Stimulated activated CD8-positive, alpha-beta memory T cell treated with anti-CD3 and anti-CD28 coated beads, Interleukin-2, amount 100 ng/mL, for 1 hour (primary cell): ENCODE measurements around the gene S100G.
"Not testable (repeated sequence)": the region's sequence is repeated elsewhere in the genome, so short reads cannot be mapped to it uniquely, and the experiment has no call there.

Experiments
- DNase-seq, 2 donors: peaks; one replicate each; pipeline ENCODE4 v3.0.0-alpha.2; 2020; ENCODE audit warnings: low read depth in 2 of 2

Gene S100G

DNA sequence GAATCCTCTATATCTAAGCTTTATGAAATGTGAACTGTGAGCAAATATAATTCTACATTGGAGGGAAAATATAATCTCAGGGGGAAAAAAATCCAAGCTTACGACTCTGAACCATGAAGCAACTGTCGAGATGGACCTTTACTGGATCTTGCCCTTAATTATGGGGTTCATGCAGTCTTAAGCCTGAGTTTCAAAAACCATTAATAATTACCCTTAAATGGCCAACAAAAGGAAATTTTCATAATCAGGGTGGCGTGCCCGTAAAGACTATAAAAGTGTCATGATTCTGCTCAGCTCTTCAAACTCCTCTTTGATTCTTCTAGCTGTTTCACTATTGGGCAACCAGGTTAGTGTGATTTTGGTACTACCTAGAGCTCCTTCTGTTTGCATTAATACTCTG lies at the start of gene S100G:
Gene S100G, plus strand, starts transcription at position 301 of the 400 bp plus-strand sequence. CDS start 849 bp downstream, outside the sequence.
- DNase-seq = no peak

- no peak for DNase-seq
These were observed 48.1 kb upstream of the S100G start for GRCh38 chrX:16601885-16602284.

DNA sequence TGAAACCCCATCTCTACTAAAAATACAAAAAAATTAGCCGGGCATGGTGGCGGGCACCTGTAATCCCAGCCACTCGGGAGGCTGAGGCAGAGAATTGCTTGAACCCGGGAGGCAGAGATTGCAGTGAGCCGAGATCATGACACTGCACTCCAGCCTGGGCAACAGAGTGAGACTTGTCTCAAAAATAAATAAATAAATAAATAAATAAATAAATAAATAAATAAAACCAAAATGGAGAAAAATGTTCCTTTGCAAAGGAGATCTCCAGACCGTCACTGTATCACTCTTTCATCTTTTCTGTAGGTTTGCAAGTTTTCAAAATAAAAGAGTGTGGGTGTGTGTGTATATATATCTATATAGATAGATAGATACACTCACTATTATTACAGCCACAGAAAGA lies 46.7 kb upstream of the S100G start:
- not testable (repeated sequence) for DNase-seq

GRCh38 chrX:16603822-16604221 lies 46.1 kb upstream of the S100G start:
- no peak for DNase-seq

DNA sequence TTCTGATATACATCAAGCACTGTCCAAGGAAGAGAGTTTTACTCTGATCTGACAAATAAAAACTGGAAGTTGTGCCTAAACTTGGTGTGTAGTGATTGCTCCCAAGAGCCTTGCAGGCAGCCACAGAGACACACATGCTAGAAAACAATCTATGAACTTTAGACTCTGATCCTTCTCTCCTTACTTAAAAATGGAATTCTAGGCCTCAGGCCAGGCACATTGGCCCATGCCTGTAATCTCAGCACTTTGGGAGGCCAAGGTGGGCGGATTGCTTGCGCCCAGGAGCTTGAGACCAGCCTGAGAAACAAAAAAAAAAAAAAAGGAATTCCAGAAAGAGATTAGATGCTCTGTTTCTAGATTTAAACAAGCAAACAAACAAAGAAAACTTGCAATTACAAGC lies 45.6 kb upstream of the S100G start:
- DNase-seq = no peak

DNA sequence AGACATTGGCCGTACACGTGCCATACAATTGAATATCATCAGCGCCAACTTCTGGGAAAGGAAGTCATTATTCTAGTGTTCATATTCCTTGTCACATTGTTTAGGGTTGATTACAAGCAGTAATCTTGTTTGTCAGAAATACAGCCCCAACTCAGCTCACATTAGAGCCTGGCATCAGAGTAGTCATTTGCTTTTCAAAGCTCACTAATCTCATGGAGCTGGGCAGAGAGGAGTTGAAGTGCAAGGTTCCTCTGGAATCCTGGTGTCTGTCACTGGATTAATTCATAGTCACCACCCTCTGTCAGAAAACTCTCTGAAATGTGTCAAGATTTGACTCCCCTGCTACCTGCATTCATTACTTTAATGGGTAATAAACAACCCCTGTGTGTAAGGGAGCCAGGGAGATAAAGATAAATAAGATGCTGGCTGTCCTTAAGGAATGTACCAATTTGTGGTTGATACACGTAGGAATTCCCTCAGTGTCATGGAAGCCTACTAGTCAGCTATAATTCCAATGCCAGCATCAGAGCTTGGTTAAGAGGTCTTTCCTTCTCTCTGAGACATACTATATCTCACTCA lies 43.7 kb upstream of the S100G start:
- DNase-seq = no peak

- no peak for DNase-seq
These were observed 39.8 kb upstream of the S100G start for GRCh38 chrX:16610121-16610621.

- not testable (repeated sequence) for DNase-seq
These were observed 39.3 kb upstream of the S100G start for GRCh38 chrX:16610654-16611053.

DNA sequence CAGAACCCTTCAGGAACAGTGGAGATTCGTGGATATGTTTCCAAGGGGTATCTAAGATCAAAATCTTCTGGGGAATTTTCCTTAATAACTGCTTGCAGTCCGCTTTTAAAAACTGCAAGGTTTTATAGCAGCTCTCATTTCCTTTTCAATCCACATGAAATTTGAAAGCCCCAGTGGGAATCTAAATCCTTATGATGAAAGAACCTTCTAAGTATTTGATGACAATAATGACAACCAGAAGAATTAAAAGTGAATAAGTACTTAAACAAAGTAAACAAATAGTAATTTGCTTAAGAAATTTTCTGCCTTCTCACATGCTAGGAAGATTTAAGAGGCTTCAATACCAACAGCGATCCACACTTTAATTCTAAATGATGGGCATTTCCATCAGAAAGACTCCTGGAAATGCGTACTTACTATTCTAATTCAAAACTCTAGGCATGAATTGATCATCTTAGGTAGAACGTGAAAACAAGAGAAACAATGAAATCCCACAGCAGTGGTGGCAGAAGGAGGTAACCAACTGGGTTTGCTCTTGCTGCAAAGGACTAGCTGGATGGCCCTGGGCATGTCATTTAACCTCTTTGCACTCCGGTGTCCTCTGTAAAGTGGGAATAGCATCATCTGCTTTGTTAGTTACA lies 37.6 kb upstream of the S100G start:
- DNase-seq = no peak

GRCh38 chrX:16617382-16617781 lies 32.6 kb upstream of the S100G start:
- no peak for DNase-seq

- DNase-seq = no peak
These were observed 31.5 kb upstream of the S100G start for GRCh38 chrX:16618422-16618821.

DNA sequence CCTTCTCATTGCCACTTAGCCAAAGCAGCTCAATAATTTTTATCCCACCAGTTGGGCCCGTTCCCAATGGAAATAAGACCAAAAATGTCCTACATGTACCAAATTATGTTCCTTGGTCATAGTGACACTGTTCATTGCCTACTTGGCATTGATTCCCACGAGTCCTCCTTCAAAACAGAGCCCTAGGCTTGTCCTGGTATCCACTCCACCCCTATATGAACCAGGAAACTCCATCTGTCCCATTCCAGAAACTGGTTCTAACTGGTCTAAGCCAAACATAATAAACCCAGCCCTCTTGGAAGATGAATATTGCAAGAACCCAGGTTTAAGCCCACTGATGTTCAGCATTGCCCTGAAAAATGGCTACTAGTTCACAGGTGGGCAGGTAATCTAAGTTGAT lies 30.9 kb upstream of the S100G start:
- no peak for DNase-seq

DNA sequence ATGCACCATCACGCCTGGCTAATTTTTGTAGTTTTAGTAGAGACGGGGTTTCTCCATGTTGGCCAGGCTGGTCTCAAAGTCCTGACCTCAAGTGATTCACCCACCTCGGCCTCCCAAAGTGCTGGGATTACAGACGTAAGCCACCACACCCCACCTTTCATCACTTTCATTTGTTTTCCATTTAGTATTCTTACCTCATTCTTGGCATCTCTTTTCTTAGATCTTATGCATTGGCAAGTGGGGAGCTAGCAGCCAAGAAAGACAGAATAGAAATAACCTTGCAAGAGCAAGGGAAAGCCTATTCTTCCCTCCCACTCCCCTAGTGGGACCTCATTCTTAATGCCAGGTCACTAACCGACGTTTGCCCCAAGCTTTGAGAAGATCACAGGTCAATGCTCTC lies 21.4 kb upstream of the S100G start:
- not testable (repeated sequence) for DNase-seq

DNA sequence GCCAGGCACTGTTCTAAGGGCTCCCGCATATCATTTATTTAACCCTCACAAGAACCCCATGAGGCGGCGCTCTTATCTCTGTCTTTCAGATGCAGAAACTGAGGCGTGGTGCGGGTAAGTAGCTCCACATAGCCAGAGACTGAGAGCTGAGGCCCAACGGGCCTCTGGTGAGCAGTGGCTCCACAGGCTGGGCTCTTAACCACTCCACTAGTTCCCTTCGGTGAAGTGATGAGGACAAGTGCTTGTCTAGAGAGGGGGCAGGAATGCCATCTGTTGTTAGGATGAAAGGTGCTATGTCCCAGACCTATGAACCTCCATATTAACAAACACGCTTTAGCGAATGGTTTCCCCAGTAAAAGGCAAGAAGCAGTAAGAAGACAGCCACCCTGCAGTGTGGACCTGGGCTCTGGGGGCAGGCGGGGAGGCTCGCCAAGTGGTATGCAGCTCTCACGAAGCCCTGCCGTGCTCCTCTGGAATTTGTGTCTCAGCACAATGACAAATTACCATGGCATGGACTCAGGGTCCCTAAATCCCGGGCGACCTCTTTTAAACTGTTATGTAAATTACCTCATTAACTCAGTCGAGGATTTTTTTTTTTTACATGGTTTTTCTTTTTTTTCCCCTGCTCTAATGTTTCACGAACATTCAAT lies 20.9 kb upstream of the S100G start:
- DNase-seq = no peak

DNA sequence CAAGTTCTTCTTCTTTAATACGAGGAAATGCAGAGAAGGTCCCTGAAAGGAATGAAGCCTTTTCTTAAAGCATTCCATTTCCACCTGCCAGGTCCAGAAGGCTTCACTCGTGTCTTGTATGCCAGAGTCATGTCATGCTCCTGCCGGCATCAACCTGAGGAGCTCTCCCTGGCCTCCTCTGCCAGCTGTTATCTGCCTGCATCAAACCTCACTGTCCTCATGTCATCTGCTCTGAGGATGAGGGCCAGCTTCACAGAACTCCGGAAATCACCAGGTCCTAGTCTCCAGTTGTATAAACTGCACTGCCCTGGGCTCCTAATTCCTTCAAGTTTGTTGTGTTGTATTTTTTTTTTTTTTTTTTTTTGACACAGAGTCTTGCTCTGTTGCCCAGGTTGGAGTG lies 20.0 kb upstream of the S100G start:
- no peak for DNase-seq

DNA sequence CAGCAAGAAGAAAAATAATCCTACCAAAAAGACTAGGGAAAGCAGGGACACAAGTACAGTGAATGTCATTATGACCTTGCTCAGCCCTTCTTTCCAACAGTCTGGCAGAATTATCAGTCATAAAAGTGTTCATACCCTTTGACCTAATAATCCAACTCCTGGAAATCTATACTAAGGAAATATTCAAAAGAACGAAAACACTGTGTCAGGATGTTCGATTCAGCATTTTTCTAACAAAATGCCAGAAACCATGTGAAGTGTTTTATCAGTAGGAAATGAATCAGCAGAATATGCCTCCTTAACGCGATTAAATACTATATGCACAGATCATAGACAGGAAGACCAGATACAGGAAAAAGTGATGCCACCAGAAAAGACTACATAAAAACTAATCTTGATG lies 16.2 kb upstream of the S100G start:
- no peak for DNase-seq

GRCh38 chrX:16635040-16635439 lies 14.9 kb upstream of the S100G start:
- DNase-seq = no peak

- DNase-seq = no peak
These were observed 14.4 kb upstream of the S100G start for GRCh38 chrX:16635596-16635995.

GRCh38 chrX:16638533-16638932 lies 11.4 kb upstream of the S100G start:
- DNase-seq = no peak

DNA sequence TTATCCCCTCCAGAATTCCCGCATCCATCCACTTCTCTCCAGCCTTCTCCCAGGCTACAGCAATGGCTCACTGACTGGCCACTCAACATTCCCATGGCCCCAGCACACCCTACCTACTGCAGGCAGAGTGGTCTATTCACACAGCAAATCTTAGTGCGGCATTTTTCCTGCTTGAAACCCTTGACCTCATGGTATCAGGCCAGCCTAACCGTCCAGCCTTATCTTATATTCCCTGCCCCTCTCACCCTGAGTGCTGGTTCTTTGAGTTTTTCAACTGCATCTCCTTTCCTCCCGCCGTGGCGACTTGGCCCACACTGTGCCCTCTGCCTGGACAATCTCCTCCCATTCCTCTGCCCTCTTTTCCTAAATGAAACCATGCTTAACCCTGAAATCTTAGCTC lies 10.0 kb upstream of the S100G start:
- no peak for DNase-seq

DNA sequence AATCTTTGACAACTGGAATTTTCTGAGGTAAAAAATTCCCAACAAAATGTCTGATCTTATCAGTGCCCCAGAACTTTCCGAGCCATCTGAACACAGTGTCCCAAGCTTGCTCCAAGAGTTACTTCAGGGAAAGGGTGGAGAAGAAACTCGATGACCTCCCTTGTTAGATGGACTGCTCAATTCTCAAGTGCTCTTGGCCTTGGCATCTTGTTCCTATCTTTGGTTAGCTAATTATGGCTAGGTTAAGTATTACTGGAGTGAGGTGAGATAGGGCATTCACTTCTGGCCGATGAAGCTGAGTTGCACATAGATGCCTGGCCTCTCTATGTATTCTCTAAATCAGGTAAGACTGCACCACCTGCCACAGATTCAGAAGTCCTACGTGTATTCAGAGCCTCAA lies 9.1 kb upstream of the S100G start:
- no peak for DNase-seq

- DNase-seq = no peak
These were observed 6.8 kb upstream of the S100G start for GRCh38 chrX:16643176-16643575.
